K562 (cell line): ENCODE data around the gene COL5A1. TPM values are rescaled to one million over a fixed set of nuclear protein-coding genes. Genes with fewer than 3 reads are reported as not detected.
"Not testable (repeated sequence)": the region's sequence is repeated elsewhere in the genome, so short reads cannot be mapped to it uniquely, and the experiment has no call there.

Experiments
- ATAC-seq: fragments of 200-7000 bp; cut with Tn5 transposase; 3 replicates; pipeline ENCODE4 v1.9.1; 2020; ENCODE audit warnings: moderate library complexity
- BruUV-seq: library from RNA; stranded (reverse); fragments of 400-500 nt; replicated peaks from 2 replicates; lab custom pipeline; 2021; lab: Mats Ljungman, UMichigan
- CTCF ChIA-PET: fragments of 300-600 bp; formaldehyde crosslinking; extraction: SDS; loops from one replicate; lab custom pipeline; 2021; ENCODE audit warnings: low intra/inter-chr PET ratio; lab: Yijun Ruan, JAX
- POLR2A ChIA-PET: fragments of 300-600, 350-650 bp; sonication (Branson Sonifier 250); formaldehyde crosslinking; extraction: SDS; loops from one replicate; lab custom pipeline; 2021; ENCODE audit warnings: antibody characterized with exemption, inconsistent platforms; lab: Yijun Ruan, JAX
- DNase-seq, 4 experiments: peaks; one replicate each; pipeline versions ENCODE4 v3.0.0 to v3.0.0-alpha.2; 2011 to 2018; ENCODE audit warnings: low spot score in 3 of 4, mixed read lengths in 3 of 4; ENCODE audit errors: extremely low read depth in 1 of 4
- FAIRE-seq: peaks from 2 replicates; lab custom pipeline; 2011; peaks lifted over from hg19 to GRCh38; lab: Jason Lieb, UNC
- H2AFZ ChIP-seq: 2 replicates; pipeline ENCODE4 v1.6.0; 2011; ENCODE audit warnings: low read depth, low read length, control low read depth, inconsistent platforms
- H3K27ac ChIP-seq: fragments of 200-600 bp; 3 replicates; pipeline ENCODE4 v1.8.0; 2011; ENCODE audit warnings: low read depth, mild to moderate bottlenecking, control low read depth, inconsistent platforms, low read length, moderate library complexity, mixed read lengths; ENCODE audit errors: extremely low read depth
- H3K27me3 ChIP-seq, 2 experiments: fragments of 300-600 bp in 1 of 2; 2 replicates in 1 of 2; 3 replicates in 1 of 2; pipeline versions ENCODE4 v1.6.0 to v1.8.0; 2011; ENCODE audit warnings: inconsistent platforms in 2 of 2, low read length in 2 of 2, mild to moderate bottlenecking in 1 of 2, mixed read lengths in 1 of 2, moderate library complexity in 1 of 2; ENCODE audit not compliant: control insufficient read depth in 2 of 2, insufficient read depth in 2 of 2
- H3K36me3 ChIP-seq: fragments of 300-600 bp; 3 replicates; pipeline ENCODE4 v1.8.0; 2011; ENCODE audit warnings: mild to moderate bottlenecking, low read length, inconsistent platforms; ENCODE audit not compliant: control insufficient read depth, insufficient read depth
- H3K4me1 ChIP-seq, 2 experiments: fragments of 200-600 bp in 1 of 2; replicated peaks in 1 of 2; 2 replicates in 1 of 2; 3 replicates in 1 of 2; pipeline versions ENCODE4 v1.5.1 to v1.8.0; 2011; ENCODE audit warnings: inconsistent platforms in 2 of 2, low read length in 2 of 2, mild to moderate bottlenecking in 1 of 2, mixed read lengths in 1 of 2, moderate library complexity in 1 of 2; ENCODE audit not compliant: control insufficient read depth in 2 of 2, insufficient read depth in 2 of 2
- H3K4me2 ChIP-seq: 2 replicates; pipeline ENCODE4 v1.6.1; 2011; ENCODE audit warnings: low read length, control low read depth, inconsistent platforms, mixed read lengths; ENCODE audit not compliant: insufficient read depth
- H3K4me3 ChIP-seq: fragments of 200-600 bp; sonication (generic), shearing (Covaris generic); 2 replicates; pipeline ENCODE4 v1.5.1; 2016; ENCODE audit warnings: control low read depth, inconsistent platforms
- H3K79me2 ChIP-seq: fragments of 200-600 bp; 3 replicates; pipeline ENCODE4 v1.8.0; 2011; ENCODE audit warnings: low read length, inconsistent platforms; ENCODE audit not compliant: control insufficient read depth, insufficient read depth
- H3K9ac ChIP-seq, 2 experiments: 2 replicates each; pipeline versions ENCODE4 v1.6.0 to v1.6.1; 2011; ENCODE audit warnings: low read depth in 2 of 2, low read length in 2 of 2, control low read depth in 1 of 2, inconsistent platforms in 1 of 2, mild to moderate bottlenecking in 1 of 2, mixed read lengths in 1 of 2; ENCODE audit not compliant: insufficient read depth in 1 of 2
- H3K9me1 ChIP-seq: one replicate; pipeline ENCODE4 v1.6.0; 2011; ENCODE audit warnings: inconsistent platforms, mild to moderate bottlenecking, low read length, moderate library complexity; ENCODE audit not compliant: control insufficient read depth, insufficient read depth
- H3K9me3 ChIP-seq: replicated peaks from 2 replicates; pipeline ENCODE4 v1.5.1; 2011; ENCODE audit warnings: low read depth, low read length, inconsistent platforms; ENCODE audit not compliant: control insufficient read depth, insufficient read depth
- H4K20me1 ChIP-seq: replicated peaks from 2 replicates; pipeline ENCODE4 v1.6.1; 2011; ENCODE audit warnings: low read length, inconsistent platforms, mixed read lengths; ENCODE audit not compliant: control insufficient read depth, insufficient read depth
- ELF4 ChIP-seq: fragments of 450-650 bp; formaldehyde crosslinking; IDR thresholded peaks from 2 replicates; pipeline ENCODE4 v1.4.0; 2022; ENCODE audit warnings: missing genetic modification characterization
- FOSL1 ChIP-seq: fragments of 200-800 bp; sonication (Bioruptor generic); conservative IDR thresholded peaks from 2 replicates; pipeline ENCODE4 v1.6.1; 2016; ENCODE audit warnings: missing genetic modification characterization, missing compliant biosample characterization
- FOXM1 ChIP-seq, 2 experiments: fragments of 450-650 bp in 1 of 2; sonication (generic) in 1 of 2; formaldehyde crosslinking in 1 of 2; IDR thresholded peaks; 2 replicates each; pipeline versions ENCODE4 v1.6.1 to v1.9.0; 2017 to 2022; ENCODE audit warnings: low read depth in 2 of 2, mild to moderate bottlenecking in 2 of 2, missing genetic modification reagents in 1 of 2, moderate library complexity in 1 of 2
- ILK ChIP-seq: fragments of 450-650 bp; IDR thresholded peaks from 2 replicates; pipeline ENCODE4 v1.6.1; 2016; ENCODE audit warnings: missing genetic modification characterization, low read depth, mild to moderate bottlenecking, missing compliant biosample characterization, moderate library complexity, borderline replicate concordance
- MEF2D ChIP-seq: conservative IDR thresholded peaks from 2 replicates; pipeline ENCODE4 v1.6.1; 2016; ENCODE audit warnings: low read depth, missing genetic modification characterization, missing compliant biosample characterization
- MTA3 ChIP-seq: fragments of 450-650 bp; formaldehyde crosslinking; IDR thresholded peaks from 2 replicates; pipeline ENCODE4 v1.6.1; 2017; ENCODE audit warnings: mild to moderate bottlenecking, borderline replicate concordance
- NCOA2 ChIP-seq, 2 experiments: fragments of 450-650 bp; IDR thresholded peaks; 2 replicates each; pipeline ENCODE4 v1.6.1; 2018; ENCODE audit warnings: mild to moderate bottlenecking in 2 of 2, moderate library complexity in 1 of 2; ENCODE audit not compliant: partially characterized antibody in 2 of 2
- NCOA6 ChIP-seq: fragments of 450-650 bp; IDR thresholded peaks from 2 replicates; pipeline ENCODE4 v1.6.1; 2017; ENCODE audit warnings: mild to moderate bottlenecking
- SMAD3 ChIP-seq: fragments of 450-650 bp; formaldehyde crosslinking; conservative IDR thresholded peaks from 2 replicates; pipeline ENCODE4 v1.4.0; 2020; ENCODE audit warnings: mild to moderate bottlenecking
- SRSF9 ChIP-seq: fragments of 200-400 bp; formaldehyde crosslinking; IDR thresholded peaks from 2 replicates; pipeline ENCODE4 v1.6.1; 2017; ENCODE audit warnings: low read depth, low read length, borderline replicate concordance
- TEAD4 ChIP-seq, 2 experiments: sonication (generic) in 1 of 2; formaldehyde crosslinking in 1 of 2; IDR thresholded peaks; 2 replicates each; pipeline versions ENCODE4 v1.6.1 to v1.8.0; 2012 to 2022; ENCODE audit warnings: borderline replicate concordance in 1 of 2, inconsistent platforms in 1 of 2, low read length in 1 of 2, mild to moderate bottlenecking in 1 of 2, missing genetic modification reagents in 1 of 2
- ZNF766 ChIP-seq: fragments of 200-800 bp; sonication (Bioruptor generic); conservative IDR thresholded peaks from 2 replicates; pipeline ENCODE4 v1.6.1; 2016; ENCODE audit warnings: missing genetic modification characterization, missing compliant biosample characterization
- WGBS: fragments of 100-300 bp; shearing (Covaris generic); methylation state at CpG from one replicate; pipeline ENCODE4 v1.1.6; 2016; ENCODE audit warnings: low coverage, mixed read lengths; ENCODE audit not compliant: insufficient coverage; ENCODE audit errors: missing lambda C conversion rate; 5-methylcytosine and 5-hydroxymethylcytosine counted together
- in situ Hi-C: fragments of 300-500 bp; cut with MboI; formaldehyde crosslinking; loops from 4 replicates; pipeline ENCODE4 v1.15.0; 2018; ENCODE audit warnings: inconsistent platforms, mixed read lengths
- intact Hi-C: fragments of 100-400 bp; cut with micrococcal nuclease; formaldehyde crosslinking; loops from 2 replicates; pipeline ENCODE4 v1.14.2; 2022
- polyA plus RNA-seq, 8 experiments: library from polyadenylated mRNA; depleted of rRNA in 4 of 8; stranded (reverse) in 5 of 8; unstranded in 3 of 8; fragments of >200 nt; fragmentation: Nextera tagmentation in 2 of 8; fragmentation: Illumina TruSeq in 1 of 8; extraction: Ambion mirVana in 2 of 8; extraction: Trizol in 1 of 8; gene quantifications; 2 replicates each; pipeline versions ENCODE4 v1.2.1 to v1.2.3, GENCODE V29; 2011 to 2014; ENCODE audit warnings: inconsistent platforms in 1 of 8, missing spikeins in 1 of 8
- total RNA-seq, 7 experiments: library from RNA; depleted of rRNA in 6 of 7; stranded (reverse); fragments of >200 nt in 6 of 7; fragmentation: Illumina TruSeq in 2 of 7; extraction: Trizol in 2 of 7; gene quantifications; 2 replicates each; pipeline versions ENCODE4 v1.2.1 to v1.2.3, GENCODE V29; 2011 to 2021; ENCODE audit warnings: low replicate concordance in 1 of 7

COL5A1 gene
- total and polyA plus RNA-seq, 9 of the 15 experiments (the other 6 are each of a cell fraction or from before 2014, with no cell fraction given) = under 0.01 to 0.13 (median 0.04) TPM; not detected in 6

DNA sequence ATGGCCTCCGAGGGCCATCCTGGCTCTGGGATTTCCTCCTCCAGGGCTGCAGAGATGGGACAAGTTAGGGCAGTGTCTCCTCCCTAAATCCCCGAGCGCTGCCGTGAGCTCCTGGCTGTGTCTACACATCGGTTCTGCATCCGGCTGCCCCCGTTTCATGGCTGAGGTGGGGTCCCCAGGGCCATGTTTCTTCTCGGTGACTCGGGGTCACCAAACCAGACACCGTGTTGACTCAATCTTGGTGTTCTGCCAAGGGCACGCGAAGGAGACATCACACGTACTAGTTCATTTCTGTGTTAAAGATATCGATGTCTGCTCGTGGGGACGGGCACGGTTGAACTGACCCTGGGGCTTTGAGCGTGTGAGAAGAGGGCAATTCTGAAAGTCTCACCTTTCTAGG is 60.7 kb downstream of the COL5A1 start:
- Histone ChIP-seq H4K20me1 (peaks cover 15% of the 10 kb centered on the region), H3K79me2 (no peaks in the 10 kb centered on the region), H3K9me1 (peaks cover 4% of the 10 kb centered on the region), H3K4me2 (no peak overlapping the region), H3K9me3 (no peaks in the 10 kb centered on the region), H2AFZ (no peak overlapping the region), H3K4me3 (no peak overlapping the region), H3K27me3 (peaks cover 18 to 60% of the 10 kb centered on the region in 2 experiments; a peak in 4 of 5 replicates), H3K4me1 (peaks cover 0 to 10% of the 10 kb centered on the region in 2 experiments; a peak in 2 of 5 replicates), H3K27ac (no peak overlapping the region), H3K36me3 (no peaks in the 10 kb centered on the region), H3K9ac (no peak overlapping the region)
- BruUV-seq = no TSS peak
- WGBS = under 1% methylated on average over 14 of the region's 18 CpGs
- no peak for ATAC-seq
- in situ Hi-C loops (no loop called here), intact Hi-C loops (no loop called here)
- ChIA-PET CTCF (interaction anchor here (0.6 kb wide), 1 partner anchor 1243 kb away, joined by 4 read pairs; the partner anchor contains the start of gene CACFD1), POLR2A (no interaction called here)
- no peak for DNase-seq
- TF ChIP-seq ELF4 (CRISPR knock-in tag) (no peak), NCOA2 (IDR thresholded peaks at IDR 0.05; ENCODE audit: partially characterized antibody in 2 of 2) (no peak), ILK (tag) (no peak), SRSF9 (no peak), FOXM1 (IDR thresholded peaks at IDR 0.05; ENCODE audit: low read depth) (no peak), FOXM1 (CRISPR knock-in tag; IDR thresholded peaks at IDR 0.05; ENCODE audit: low read depth) (no peak), MTA3 (no peak), ZNF766 (CRISPR knock-in tag) (no peak), FOSL1 (tag) (no peak), MEF2D (tag) (no peak), NCOA6 (no peak), TEAD4 (IDR thresholded peaks at IDR 0.05; ENCODE audit: low read length) (no peak), TEAD4 (CRISPR knock-in tag; IDR thresholded peaks at IDR 0.05; ENCODE audit: borderline replicate concordance) (no peak), SMAD3 (CRISPR knock-in tag) (no peak)
- FAIRE-seq = no peak

DNA sequence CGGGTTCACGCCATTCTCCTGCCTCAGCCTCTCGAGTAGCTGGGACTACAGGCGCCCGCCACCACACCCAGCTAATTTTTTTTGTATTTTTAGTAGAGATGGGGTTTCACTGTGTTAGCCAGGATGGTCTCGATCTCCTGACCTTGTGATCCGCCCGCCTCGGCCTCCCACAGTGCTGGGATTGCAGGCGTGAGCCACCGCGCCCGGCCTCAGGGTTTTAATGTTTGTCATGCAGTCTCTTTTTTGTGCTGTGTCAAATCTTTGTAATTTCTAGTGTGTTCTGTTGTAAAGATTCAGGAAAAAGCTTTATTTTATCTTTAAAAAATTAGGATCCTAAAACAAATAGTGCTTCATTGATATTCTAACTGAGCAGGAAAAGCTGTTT is 62.1 kb downstream of the COL5A1 start:
- H3K9me1 ChIP-seq, H4K20me1 ChIP-seq, intact Hi-C loops, H3K4me2 ChIP-seq, H3K4me3 ChIP-seq, in situ Hi-C loops, H3K79me2 ChIP-seq, DNase-seq, BruUV-seq, H3K27ac ChIP-seq, CTCF ChIA-PET, H3K9me3 ChIP-seq, H2AFZ ChIP-seq, H3K9ac ChIP-seq, FAIRE-seq, H3K36me3 ChIP-seq, ATAC-seq, H3K4me1 ChIP-seq: not testable (repeated sequence)
- WGBS = 0% methylated on average over 7 of the region's 13 CpGs
- peaks cover 18 to 60% of the 10 kb centered on the region in 2 experiments; a peak in 4 of 5 replicates for H3K27me3 ChIP-seq
- POLR2A ChIA-PET = interaction anchor here (0.7 kb wide), 1 partner anchor 360 kb away, joined by 4 read pairs; no protein-coding TSS in a partner anchor
